ENCODE data around the gene DFFB.
"Not testable (repeated sequence)": the region's sequence is repeated elsewhere in the genome, so short reads cannot be mapped to it uniquely, and the experiment has no call there.

DFFB gene

GRCh38 chr1:3911981-3912808 is 54.9 kb downstream of the DFFB start:
- DNase-seq: no peak

- no peak for DNase-seq
These were observed 55.8 kb downstream of the DFFB start for GRCh38 chr1:3912809-3913685.

GRCh38 chr1:3914331-3914851 is 57.1 kb downstream of the DFFB start:
- DNase-seq: no peak

- DNase-seq: no peak
These were observed 57.6 kb downstream of the DFFB start for GRCh38 chr1:3914911-3915310.

GRCh38 chr1:3915551-3916121 is 58.4 kb downstream of the DFFB start:
- DNase-seq: no peak

- no peak for DNase-seq
These were observed 60.5 kb downstream of the DFFB start for GRCh38 chr1:3917761-3918160.

GRCh38 chr1:3918359-3918758 is 61.1 kb downstream of the DFFB start:
- not testable (repeated sequence) for DNase-seq

- DNase-seq: no peak
These were observed 61.8 kb downstream of the DFFB start for GRCh38 chr1:3918966-3919611.

- DNase-seq: no peak
These were observed 62.4 kb downstream of the DFFB start for GRCh38 chr1:3919706-3920105.

- no peak for DNase-seq
These were observed 64.5 kb downstream of the DFFB start for GRCh38 chr1:3921765-3922164.

GRCh38 chr1:3922201-3922725 is 65.0 kb downstream of the DFFB start:
- DNase-seq: peak; percentile 84

- DNase-seq: no peak
These were observed 65.6 kb downstream of the DFFB start for GRCh38 chr1:3922851-3923250.

- DNase-seq: no peak
These were observed 66.3 kb downstream of the DFFB start for GRCh38 chr1:3923378-3924185.

GRCh38 chr1:3924186-3924824 is 67.0 kb downstream of the DFFB start:
- peak; percentile 53 for DNase-seq

- DNase-seq: peak; percentile 76
These were observed 67.5 kb downstream of the DFFB start for GRCh38 chr1:3924825-3925220.

GRCh38 chr1:3925256-3925655 is 68.0 kb downstream of the DFFB start:
- DNase-seq: no peak

- DNase-seq: no peak
These were observed 68.5 kb downstream of the DFFB start for GRCh38 chr1:3925762-3926161.

- no peak for DNase-seq
These were observed 69.7 kb downstream of the DFFB start for GRCh38 chr1:3926956-3927355.

GRCh38 chr1:3928586-3928985 is 71.3 kb downstream of the DFFB start:
- peak; percentile 35 for DNase-seq

GRCh38 chr1:3929126-3929525 is 71.8 kb downstream of the DFFB start:
- DNase-seq: no peak
